Parathyroid adenoma (tissue), 2 donors: Measurements from ENCODE around the gene SPTBN1.
A peak's percentile ranks its signal among the peaks of the same experiment; 100 is the strongest.

ENCODE experiments used
- H2AFZ ChIP-seq: fragments of 300-600 bp; sonication (generic); one replicate; pipeline ENCODE4 v1.7.0; 2017; ENCODE audit warnings: antibody characterized with exemption, mild to moderate bottlenecking
- H3K27ac ChIP-seq: fragments of 300-600 bp; sonication (generic); one replicate; pipeline ENCODE4 v1.7.0; 2017
- H3K27me3 ChIP-seq: fragments of 300-600 bp; sonication (generic); one replicate; pipeline ENCODE4 v1.7.0; 2017; ENCODE audit warnings: low read length; ENCODE audit not compliant: control insufficient read depth, insufficient read depth
- H3K36me3 ChIP-seq: fragments of 300-600 bp; sonication (generic); one replicate; pipeline ENCODE4 v1.7.0; 2017; ENCODE audit warnings: low read length; ENCODE audit not compliant: control insufficient read depth, insufficient read depth
- H3K4me1 ChIP-seq: fragments of 300-600 bp; sonication (generic); one replicate; pipeline ENCODE4 v1.7.0; 2017; ENCODE audit warnings: control low read depth
- H3K4me2 ChIP-seq: fragments of 300-600 bp; sonication (generic); one replicate; pipeline ENCODE4 v1.7.0; 2017; ENCODE audit warnings: low read length
- H3K4me3 ChIP-seq: fragments of 300-600 bp; sonication (generic); one replicate; pipeline ENCODE4 v1.7.0; 2017; ENCODE audit warnings: low read depth, low read length
- H3K79me2 ChIP-seq: fragments of 300-600 bp; sonication (generic); one replicate; pipeline ENCODE4 v1.7.0; 2017; ENCODE audit warnings: control low read depth
- H3K9ac ChIP-seq: fragments of 300-600 bp; sonication (generic); one replicate; pipeline ENCODE4 v1.7.0; 2017; ENCODE audit warnings: mild to moderate bottlenecking
- H3K9me3 ChIP-seq: fragments of 300-600 bp; sonication (generic); one replicate; pipeline ENCODE4 v1.7.0; 2017; ENCODE audit warnings: low read length; ENCODE audit not compliant: control insufficient read depth
- TF ChIP-seq, protein P1 (sequence below): fragments of 300-600 bp; sonication (generic); IDR thresholded peaks from one replicate; pipeline ENCODE4 v1.7.0; 2017; ENCODE audit warnings: antibody characterized with exemption, mild to moderate bottlenecking
- donor health status: primary hyperparathyroidism.

The SPTBN1 gene

DNA sequence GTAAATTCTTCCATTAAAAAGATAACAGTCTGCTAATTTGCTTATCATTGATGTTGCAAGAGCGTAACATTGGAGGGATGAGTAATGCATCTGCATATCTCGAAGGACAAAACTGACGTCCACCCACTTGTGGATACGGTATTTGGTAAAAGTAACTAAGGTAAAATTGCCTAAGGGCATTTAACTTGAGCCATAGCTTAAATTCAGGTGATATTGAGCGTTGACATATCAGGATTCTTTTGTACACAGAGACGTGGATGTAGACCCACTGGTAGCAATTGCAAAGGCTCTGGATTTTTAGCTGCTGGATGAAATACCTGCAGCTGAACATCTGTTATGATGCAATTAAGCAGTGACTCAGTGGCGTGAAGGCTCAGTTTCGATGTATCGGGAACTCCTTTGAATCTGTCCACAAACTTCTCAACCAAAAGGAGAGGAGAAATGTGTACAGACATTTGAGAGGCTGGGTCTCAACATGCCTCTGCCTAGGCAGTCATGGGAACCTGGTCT is 119.3 kb downstream of the SPTBN1 start:
- Histone ChIP-seq H2AFZ (no peak overlapping the region), H3K4me1 (peaks cover 72% of the 10 kb centered on the region), H3K9ac (no peak overlapping the region), H3K27ac (no peak overlapping the region), H3K27me3 (no peaks in the 10 kb centered on the region), H3K4me3 (no peak overlapping the region), H3K36me3 (no peaks in the 10 kb centered on the region), H3K79me2 (peaks cover 52% of the 10 kb centered on the region), H3K4me2 (peak overlapping the region; percentile 17), H3K9me3 (no peaks in the 10 kb centered on the region)
- TF ChIP-seq, protein P1, sequence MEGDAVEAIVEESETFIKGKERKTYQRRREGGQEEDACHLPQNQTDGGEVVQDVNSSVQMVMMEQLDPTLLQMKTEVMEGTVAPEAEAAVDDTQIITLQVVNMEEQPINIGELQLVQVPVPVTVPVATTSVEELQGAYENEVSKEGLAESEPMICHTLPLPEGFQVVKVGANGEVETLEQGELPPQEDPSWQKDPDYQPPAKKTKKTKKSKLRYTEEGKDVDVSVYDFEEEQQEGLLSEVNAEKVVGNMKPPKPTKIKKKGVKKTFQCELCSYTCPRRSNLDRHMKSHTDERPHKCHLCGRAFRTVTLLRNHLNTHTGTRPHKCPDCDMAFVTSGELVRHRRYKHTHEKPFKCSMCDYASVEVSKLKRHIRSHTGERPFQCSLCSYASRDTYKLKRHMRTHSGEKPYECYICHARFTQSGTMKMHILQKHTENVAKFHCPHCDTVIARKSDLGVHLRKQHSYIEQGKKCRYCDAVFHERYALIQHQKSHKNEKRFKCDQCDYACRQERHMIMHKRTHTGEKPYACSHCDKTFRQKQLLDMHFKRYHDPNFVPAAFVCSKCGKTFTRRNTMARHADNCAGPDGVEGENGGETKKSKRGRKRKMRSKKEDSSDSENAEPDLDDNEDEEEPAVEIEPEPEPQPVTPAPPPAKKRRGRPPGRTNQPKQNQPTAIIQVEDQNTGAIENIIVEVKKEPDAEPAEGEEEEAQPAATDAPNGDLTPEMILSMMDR, result no peak

DNA sequence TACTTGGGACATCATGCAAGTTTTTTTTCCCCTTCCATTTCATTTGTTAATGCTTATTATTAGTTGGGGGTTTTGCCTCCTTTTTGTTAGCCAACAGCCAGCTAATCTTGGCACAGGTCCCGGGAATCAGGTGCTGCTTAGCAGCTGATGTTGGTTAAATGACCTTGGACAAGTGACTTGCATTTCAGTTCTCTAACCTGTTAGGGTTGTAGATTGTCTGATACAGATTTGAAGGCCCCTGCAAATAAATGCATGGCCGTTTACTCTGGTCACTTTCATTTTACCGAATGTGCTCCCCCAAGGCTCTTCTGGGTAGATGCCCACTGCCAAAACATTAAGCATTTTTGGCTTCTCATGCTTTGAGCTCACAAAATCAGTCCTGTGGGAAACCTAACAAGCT is 120.9 kb downstream of the SPTBN1 start:
- Histone ChIP-seq H2AFZ (no peak overlapping the region), H3K79me2 (peaks cover 54% of the 10 kb centered on the region), H3K4me3 (no peak overlapping the region), H3K4me1 (peaks cover 62% of the 10 kb centered on the region), H3K27me3 (no peaks in the 10 kb centered on the region), H3K27ac (peak overlapping the region; percentile 37), H3K4me2 (peak overlapping the region; percentile 47), H3K9ac (no peak overlapping the region), H3K9me3 (no peaks in the 10 kb centered on the region), H3K36me3 (no peaks in the 10 kb centered on the region)
- TF ChIP-seq, protein P1, result no peak

DNA sequence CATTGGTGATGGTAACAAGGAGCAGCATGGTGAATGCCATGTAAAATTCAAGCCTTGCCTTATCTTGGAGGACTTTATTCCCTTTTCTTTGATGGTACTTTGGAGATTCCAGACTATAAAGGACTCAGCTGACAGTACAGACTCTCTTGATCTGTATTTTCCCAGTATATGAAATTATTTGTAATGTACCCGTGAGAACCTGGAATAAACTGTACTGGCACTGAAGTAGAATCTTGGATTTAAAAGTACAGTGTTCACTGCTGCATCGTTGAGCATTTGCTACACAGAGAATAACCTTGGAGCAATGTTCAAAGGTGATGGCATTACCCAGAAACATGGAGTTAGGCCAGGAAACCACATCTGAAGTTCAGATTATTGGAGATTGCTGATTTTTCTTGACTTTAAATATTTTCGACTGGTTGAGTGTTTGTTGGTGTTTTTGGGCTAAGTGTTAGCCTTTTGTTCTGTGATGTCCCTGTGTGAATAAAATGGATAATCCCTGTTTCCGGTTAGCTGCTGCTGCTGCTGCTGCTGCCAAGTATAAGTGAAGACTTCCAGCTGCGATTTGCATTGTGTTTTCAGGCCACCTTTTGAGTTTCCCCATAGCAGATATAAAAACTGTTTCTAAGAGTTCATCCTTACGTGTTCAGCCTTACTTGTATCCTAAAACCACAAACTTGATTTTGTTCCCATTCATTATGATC is 122.0 kb downstream of the SPTBN1 start:
- TF ChIP-seq, protein P1, result no peak
- peak overlapping the region; percentile 5 for H3K4me2 ChIP-seq
- H2AFZ ChIP-seq, result no peak overlapping the region
- peaks cover 63% of the 10 kb centered on the region for H3K79me2 ChIP-seq
- no peaks in the 10 kb centered on the region for H3K36me3 ChIP-seq
- H3K9ac ChIP-seq, result no peak overlapping the region
- H3K27me3 ChIP-seq, result no peaks in the 10 kb centered on the region
- no peak overlapping the region for H3K4me3 ChIP-seq
- no peaks in the 10 kb centered on the region for H3K9me3 ChIP-seq
- peak overlapping the region; percentile 37 for H3K27ac ChIP-seq
- H3K4me1 ChIP-seq, result peaks cover 52% of the 10 kb centered on the region

DNA sequence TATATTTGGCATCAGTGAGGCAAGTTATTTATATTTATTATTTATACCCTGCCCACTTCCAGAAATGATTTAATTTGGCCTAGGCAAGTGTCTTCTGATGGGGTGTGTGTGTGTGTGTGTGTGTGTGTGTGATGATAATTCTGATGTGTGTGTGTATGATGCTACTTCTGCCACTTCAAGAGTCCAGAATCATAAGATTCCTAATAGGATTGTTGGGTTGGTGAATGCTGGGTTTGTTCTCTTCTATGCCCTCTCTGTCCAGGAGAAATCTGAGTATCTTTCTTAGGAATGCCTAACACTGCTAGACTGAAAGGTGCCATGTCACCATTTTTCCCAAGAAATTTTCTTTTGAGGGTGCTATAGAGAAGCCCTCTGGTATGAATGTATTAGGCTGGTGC is 122.5 kb downstream of the SPTBN1 start:
- peaks cover 67% of the 10 kb centered on the region for H3K79me2 ChIP-seq
- no peaks in the 10 kb centered on the region for H3K27me3 ChIP-seq
- H3K9ac ChIP-seq, result no peak overlapping the region
- H3K9me3 ChIP-seq, result no peaks in the 10 kb centered on the region
- H3K27ac ChIP-seq, result no peak overlapping the region
- H2AFZ ChIP-seq, result no peak overlapping the region
- no peak overlapping the region for H3K4me3 ChIP-seq
- H3K4me1 ChIP-seq, result peaks cover 46% of the 10 kb centered on the region
- peak overlapping the region; percentile 5 for H3K4me2 ChIP-seq
- no peaks in the 10 kb centered on the region for H3K36me3 ChIP-seq
- TF ChIP-seq, protein P1, result no peak
